ENCODE data around the gene PCDHGB4. TPM values are rescaled to one million over a fixed set of nuclear protein-coding genes. Genes with fewer than 3 reads are reported as not detected.
"Not testable (repeated sequence)": the region's sequence is repeated elsewhere in the genome, so short reads cannot be mapped to it uniquely, and the experiment has no call there.

The PCDHGB4 gene
- total RNA-seq, 3 donors from 2014 or later (not counting 1 experiment from before 2014, with no cell fraction given): 0.31 to 0.40 TPM; not detected in 1

DNA sequence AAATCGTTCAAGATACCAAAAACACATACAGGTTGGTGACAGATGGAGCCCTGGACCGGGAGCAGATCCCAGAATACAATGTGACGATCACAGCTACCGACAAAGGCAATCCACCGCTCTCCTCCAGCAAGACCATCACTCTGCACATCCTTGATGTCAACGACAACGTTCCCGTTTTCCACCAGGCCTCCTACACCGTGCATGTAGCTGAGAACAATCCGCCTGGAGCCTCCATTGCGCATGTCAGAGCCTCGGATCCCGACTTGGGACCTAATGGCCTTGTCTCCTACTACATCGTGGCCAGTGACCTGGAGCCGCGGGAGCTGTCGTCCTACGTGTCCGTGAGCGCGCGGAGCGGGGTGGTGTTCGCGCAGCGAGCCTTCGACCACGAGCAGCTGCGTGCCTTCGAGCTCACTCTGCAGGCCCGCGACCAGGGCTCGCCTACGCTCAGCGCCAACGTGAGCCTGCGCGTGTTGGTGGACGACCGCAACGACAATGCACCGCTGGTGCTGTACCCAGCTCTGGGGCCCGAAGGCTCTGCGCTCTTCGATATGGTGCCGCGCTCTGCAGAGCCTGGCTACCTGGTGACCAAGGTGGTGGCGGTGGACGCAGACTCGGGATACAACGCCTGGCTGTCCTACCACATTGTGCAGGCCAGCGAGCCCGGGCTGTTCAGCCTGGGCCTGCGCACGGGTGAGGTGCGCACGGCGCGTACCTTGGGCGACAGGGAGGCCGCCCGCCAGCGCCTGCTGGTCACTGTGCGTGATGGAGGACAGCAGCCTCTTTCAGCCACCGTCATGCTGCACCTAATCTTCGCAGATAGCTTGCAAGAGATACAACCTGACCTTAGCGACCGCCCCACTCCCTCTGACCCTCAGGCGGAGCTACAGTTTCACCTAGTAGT lies 15.7 kb upstream of the PCDHGB4 start:
- no peaks in the 10 kb centered on the region for H3K36me3 Mint-ChIP-seq
- Histone ChIP-seq H3K27me3 (ENCODE audit: control insufficient read depth, insufficient read depth, low read length) (peaks cover 50% of the 10 kb centered on the region), H3K9me3 (ENCODE audit: control insufficient read depth, insufficient read depth, low read length) (peaks cover 39% of the 10 kb centered on the region), H3K4me3 (ENCODE audit: low read length) (no peak overlapping the region), H3K27ac (ENCODE audit: low read length) (no peak overlapping the region), H3K36me3 (ENCODE audit: control insufficient read depth, insufficient read depth, low read length) (no peaks in the 10 kb centered on the region), H3K4me1 (ENCODE audit: control insufficient read depth, insufficient read depth, low read length) (no peaks in the 10 kb centered on the region)
- peaks cover 4 to 7% of the 10 kb centered on the region in 2 donors for H3K4me1 Mint-ChIP-seq
- WGBS (ENCODE audit: insufficient coverage): 43% methylated on average over 69 of the region's 69 CpGs
- TF ChIP-seq CTCF (IDR thresholded peaks at IDR 0.05): no peak
- H3K27ac Mint-ChIP-seq: no peak overlapping the region
- no peak for ATAC-seq
- intact Hi-C loops (cut with micrococcal nuclease): no loop called here
- H3K4me3 Mint-ChIP-seq: no peak overlapping the region
- no peak for DNase-seq
- peaks cover 52 to 61% of the 10 kb centered on the region in 2 donors for H3K27me3 Mint-ChIP-seq (ENCODE audit: low read depth in 2 of 2)
- peaks cover 0 to 2% of the 10 kb centered on the region in 2 donors for H3K9me3 Mint-ChIP-seq

GRCh38 chr5:141373673-141374317 lies 13.7 kb upstream of the PCDHGB4 start, which contains the start of gene PCDHGA6:
Gene PCDHGA6, plus strand, starts transcription at chr5:141373891. Its CDS starts 193 bp downstream, at chr5:141374084.
- peak in 1 of 2 donors; percentile 28 for DNase-seq
- Mint-ChIP-seq H3K9me3 (no peaks in the 10 kb centered on the region), H3K36me3 (no peaks in the 10 kb centered on the region), H3K4me3 (peak within 1 kb of the TSS; percentile 7), H3K4me1 (peaks cover 4 to 7% of the 10 kb centered on the region in 2 donors), H3K27ac (no peak within 1 kb of the TSS), H3K27me3 (ENCODE audit: low read depth in 2 of 2) (peaks cover 46 to 62% of the 10 kb centered on the region in 2 donors)
- WGBS (ENCODE audit: insufficient coverage): 28% methylated on average over 27 of the region's 27 CpGs
- peaks cover 42% of the 10 kb centered on the region for H3K9me3 ChIP-seq (ENCODE audit: control insufficient read depth, insufficient read depth, low read length)
- intact Hi-C loops (cut with micrococcal nuclease): no loop called here
- no peak within 1 kb of the TSS for H3K27ac ChIP-seq (ENCODE audit: low read length)
- H3K27me3 ChIP-seq (ENCODE audit: control insufficient read depth, insufficient read depth, low read length): peaks cover 44% of the 10 kb centered on the region
- no peaks in the 10 kb centered on the region for H3K36me3 ChIP-seq (ENCODE audit: control insufficient read depth, insufficient read depth, low read length)
- H3K4me1 ChIP-seq (ENCODE audit: control insufficient read depth, insufficient read depth, low read length): no peaks in the 10 kb centered on the region
- ATAC-seq: no peak
- TF ChIP-seq CTCF (IDR thresholded peaks at IDR 0.05): no peak
- no peak within 1 kb of the TSS for H3K4me3 ChIP-seq (ENCODE audit: low read length)

- no peak overlapping the region for H3K4me3 Mint-ChIP-seq
- no peak for TF ChIP-seq CTCF (IDR thresholded peaks at IDR 0.05)
- no peaks in the 10 kb centered on the region for H3K9me3 Mint-ChIP-seq
- H3K27ac Mint-ChIP-seq: no peak overlapping the region
- intact Hi-C loops (cut with micrococcal nuclease): no loop called here
- Histone ChIP-seq H3K36me3 (ENCODE audit: control insufficient read depth, insufficient read depth, low read length) (no peaks in the 10 kb centered on the region), H3K27me3 (ENCODE audit: control insufficient read depth, insufficient read depth, low read length) (peaks cover 44% of the 10 kb centered on the region), H3K27ac (ENCODE audit: low read length) (no peak overlapping the region), H3K4me1 (ENCODE audit: control insufficient read depth, insufficient read depth, low read length) (no peaks in the 10 kb centered on the region), H3K9me3 (ENCODE audit: control insufficient read depth, insufficient read depth, low read length) (peaks cover 42% of the 10 kb centered on the region), H3K4me3 (ENCODE audit: low read length) (no peak overlapping the region)
- DNase-seq (no peak), ATAC-seq (no peak)
- peaks cover 4 to 7% of the 10 kb centered on the region in 2 donors for H3K4me1 Mint-ChIP-seq
- peaks cover 45 to 62% of the 10 kb centered on the region in 2 donors for H3K27me3 Mint-ChIP-seq (ENCODE audit: low read depth in 2 of 2)
- 61% methylated on average over 14 of the region's 14 CpGs for WGBS (ENCODE audit: insufficient coverage)
- no peaks in the 10 kb centered on the region for H3K36me3 Mint-ChIP-seq
Measured at GRCh38 chr5:141374627-141375026, 12.9 kb upstream of the PCDHGB4 start.

DNA sequence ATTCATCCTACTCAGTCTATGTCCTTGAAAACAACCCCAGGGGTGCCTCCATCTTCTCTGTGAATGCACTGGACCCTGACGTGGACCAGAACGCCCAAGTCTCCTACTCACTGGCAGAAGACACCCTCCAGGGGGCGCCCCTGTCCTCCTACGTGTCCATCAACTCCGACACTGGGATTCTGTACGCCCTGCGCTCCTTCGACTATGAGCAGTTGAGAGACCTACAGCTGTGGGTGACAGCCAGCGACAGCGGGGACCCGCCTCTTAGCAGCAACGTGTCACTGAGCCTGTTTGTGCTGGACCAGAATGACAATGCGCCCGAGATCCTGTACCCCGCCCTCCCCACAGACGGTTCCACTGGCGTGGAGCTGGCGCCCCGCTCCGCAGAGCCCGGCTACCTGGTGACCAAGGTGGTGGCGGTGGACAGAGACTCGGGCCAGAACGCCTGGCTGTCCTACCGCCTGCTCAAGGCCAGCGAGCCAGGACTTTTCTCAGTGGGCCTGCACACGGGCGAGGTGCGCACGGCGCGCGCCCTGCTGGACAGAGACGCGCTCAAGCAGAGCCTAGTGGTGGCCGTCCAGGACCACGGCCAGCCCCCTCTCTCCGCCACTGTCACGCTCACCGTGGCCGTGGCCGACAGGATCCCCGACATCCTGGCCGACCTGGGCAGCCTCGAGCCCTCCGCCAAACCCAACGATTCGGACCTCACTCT lies 11.9 kb upstream of the PCDHGB4 start:
- H3K4me3 Mint-ChIP-seq; intact Hi-C loops (cut with micrococcal nuclease); H3K4me1 ChIP-seq (ENCODE audit: control insufficient read depth, insufficient read depth, low read length); ATAC-seq; H3K27ac Mint-ChIP-seq; H3K4me3 ChIP-seq (ENCODE audit: low read length); H3K27ac ChIP-seq (ENCODE audit: low read length); DNase-seq; H3K36me3 Mint-ChIP-seq; H3K9me3 Mint-ChIP-seq; H3K4me1 Mint-ChIP-seq; H3K36me3 ChIP-seq (ENCODE audit: control insufficient read depth, insufficient read depth, low read length): not testable (repeated sequence)
- H3K9me3 ChIP-seq (ENCODE audit: control insufficient read depth, insufficient read depth, low read length): peaks cover 35% of the 10 kb centered on the region
- peaks cover 38% of the 10 kb centered on the region for H3K27me3 ChIP-seq (ENCODE audit: control insufficient read depth, insufficient read depth, low read length)
- peaks cover 45 to 60% of the 10 kb centered on the region in 2 donors for H3K27me3 Mint-ChIP-seq (ENCODE audit: low read depth in 2 of 2)
- WGBS (ENCODE audit: insufficient coverage): 54% methylated on average over 36 of the region's 48 CpGs

Data from natural killer cell (primary cell).